Measurements from ENCODE around the gene MTMR8. TPM values are rescaled to one million over a fixed set of nuclear protein-coding genes. Genes with fewer than 3 reads are reported as not detected.

The MTMR8 gene
- total RNA-seq = 0.75 and 1.1 TPM in 2 replicates
- 0.23 and 0.24 TPM in 2 replicates for polyA plus RNA-seq
- polyA plus RNA-seq (2011; cell fraction: cytosol; rRNA removed) = 0.06 and 0.28 TPM in 2 replicates
- 0.27 and 0.45 TPM in 2 replicates for polyA plus RNA-seq (2011; cell fraction: nucleus; rRNA removed)
- polyA plus RNA-seq (2012) = not detected in 2 replicates
- 0.19 and 0.70 TPM in 2 replicates for polyA minus RNA-seq
- not detected for polyA minus RNA-seq (2011; cell fraction: cytosol; rRNA and poly(A)+ RNA removed)
- polyA minus RNA-seq (2011; cell fraction: nucleus; rRNA and poly(A)+ RNA removed) = 2.3 and 3.3 TPM in 2 replicates
- Bru-seq, nascent RNA = percentile 31 among the genes with signal in this experiment
- BruChase-seq, experiment 1, labeled RNA remaining after a 6-hour chase = percentile 29 among the genes with signal in this experiment
- BruChase-seq, experiment 2, labeled RNA remaining after a 2-hour chase = percentile 38 among the genes with signal in this experiment
- long read RNA-seq, partial matches to known transcripts = 0 of 1 reads
- long read RNA-seq, other reads (novel, unspliced or antisense) = 1 of 1 reads

- Histone ChIP-seq H2AFZ (ENCODE audit: low read depth, low read length) (peak within 1 kb of the TSS; percentile 27), H3K9me3 (replicated peaks; ENCODE audit: control insufficient read depth, insufficient read depth, low read length) (no peaks in the 10 kb centered on the region), H3K9ac (replicated peaks; ENCODE audit: extremely low read depth, insufficient read depth, low read length) (no peak within 1 kb of the TSS), H4K20me1 (replicated peaks; ENCODE audit: control insufficient read depth, extremely low read depth, insufficient read depth, low read length) (no peaks in the 10 kb centered on the region), H3K36me3 (ENCODE audit: control insufficient read depth in 2 of 2, extremely low read depth in 1 of 2, insufficient read depth in 2 of 2, low read length in 2 of 2) (no peaks in the 10 kb centered on the region), H3K27ac (ENCODE audit: insufficient read depth, low read depth, low read length) (no peak within 1 kb of the TSS), H3K4me3 (replicated peaks in 1 of 3; ENCODE audit: insufficient read depth in 1 of 3, low read depth in 1 of 3, low read length in 3 of 3) (peak within 1 kb of the TSS in 1 of 3 experiments; percentile 21), H3K4me2 (ENCODE audit: insufficient read depth, low read length) (no peak within 1 kb of the TSS), H3K4me1 (ENCODE audit: control insufficient read depth, extremely low read depth, insufficient read depth, low read length) (no peaks in the 10 kb centered on the region), H3K79me2 (ENCODE audit: control insufficient read depth, insufficient read depth, low read length) (no peaks in the 10 kb centered on the region), H3K9me1 (replicated peaks; ENCODE audit: control insufficient read depth, extremely low read depth, insufficient read depth, low read length) (no peaks in the 10 kb centered on the region), H3K27me3 (ENCODE audit: control insufficient read depth in 2 of 2, insufficient read depth in 2 of 2, low read length in 2 of 2) (no peaks in the 10 kb centered on the region)
- no peak for FAIRE-seq
- dilution Hi-C loops (cut with MboI; ENCODE audit: extremely low pct_ligation_motif_present, low sequenced_read_pairs) (no loop called here), intact Hi-C loops (cut with micrococcal nuclease) (loop anchor here (10.0 kb wide), 1 partner anchor 190 kb away; the partner anchor contains the start of gene AMER1)
- TF ChIP-seq MYC (IDR thresholded peaks at IDR 0.05; ENCODE audit: low read depth, low read length) (no peak), JUN (IDR thresholded peaks at IDR 0.05; ENCODE audit: borderline replicate concordance, insufficient read depth, insufficient read length, low read depth) (no peak), FOS (IDR thresholded peaks at IDR 0.05; ENCODE audit: borderline replicate concordance, insufficient read depth, low read length) (no peak), GATA2 (IDR thresholded peaks at IDR 0.05; ENCODE audit: insufficient read depth, insufficient read length, low read depth, low read length) (no peak), CTCF (IDR thresholded peaks at IDR 0.05; ENCODE audit: extremely low read depth in 1 of 2, insufficient read depth in 1 of 2, low read depth in 1 of 2, low read length in 2 of 2) (no peak), POLR2A (IDR thresholded peaks at IDR 0.05; ENCODE audit: low read depth, low read length) (no peak), POLR2AphosphoS5 (IDR thresholded peaks at IDR 0.05; ENCODE audit: insufficient read depth, low read depth, low read length) (no peak), EZH2 (IDR thresholded peaks at IDR 0.05; ENCODE audit: borderline replicate concordance, low read depth, low read length, severe bottlenecking) (no peak)
- TF ChIP-seq, protein P1, sequence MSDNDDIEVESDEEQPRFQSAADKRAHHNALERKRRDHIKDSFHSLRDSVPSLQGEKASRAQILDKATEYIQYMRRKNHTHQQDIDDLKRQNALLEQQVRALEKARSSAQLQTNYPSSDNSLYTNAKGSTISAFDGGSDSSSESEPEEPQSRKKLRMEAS (IDR thresholded peaks at IDR 0.05; ENCODE audit: insufficient read depth, insufficient read length) = no peak
- POLR2A ChIA-PET = no interaction called here
- CTCF ChIA-PET = no interaction called here
- no TSS peak for BruUV-seq (replicated peaks)
- peak; percentile 1 for DNase-seq (ENCODE audit: low read depth, low spot score)
Measured at GRCh38 chrX:64394874-64395567, at the start of gene MTMR8. Gene MTMR8, minus strand, starts transcription at chrX:64395452. Its CDS starts 89 bp downstream, at chrX:64395363.

Measured in endothelial cell of umbilical vein (primary cell).